GM19035 (cell line): ENCODE measurements around the gene SCAMP2.
A peak's percentile ranks its signal among the peaks of the same experiment; 100 is the strongest.
"Not testable (repeated sequence)": the region's sequence is repeated elsewhere in the genome, so short reads cannot be mapped to it uniquely, and the experiment has no call there.

Experiments used
- ATAC-seq: cut with Tn5 transposase; IDR thresholded peaks from one replicate; pipeline ENCODE4 v1.9.1; 2021; ENCODE audit not compliant: unreplicated experiment

The SCAMP2 gene

GRCh38 chr15:74890665-74890960, 17.4 kb upstream of the SCAMP2 start:
- ATAC-seq = no peak

- ATAC-seq = peak; percentile 94
These were observed 16.9 kb upstream of the SCAMP2 start, which contains the start of gene MPI for GRCh38 chr15:74889883-74890664. TSS of gene MPI (plus strand) at chr15:74890042. CDS start at chr15:74890074, 32 bp downstream.

GRCh38 chr15:74889390-74889882, 16.3 kb upstream of the SCAMP2 start:
- no peak for ATAC-seq

- no peak for ATAC-seq
These were observed 15.6 kb upstream of the SCAMP2 start for GRCh38 chr15:74888716-74889115.

- not testable (repeated sequence) for ATAC-seq
These were observed 14.5 kb upstream of the SCAMP2 start for GRCh38 chr15:74887537-74888193.

GRCh38 chr15:74885461-74885860, 12.3 kb upstream of the SCAMP2 start:
- no peak for ATAC-seq

GRCh38 chr15:74884428-74885223, 11.5 kb upstream of the SCAMP2 start:
- ATAC-seq = no peak

- no peak for ATAC-seq
These were observed 9.4 kb upstream of the SCAMP2 start for GRCh38 chr15:74882528-74882927.

GRCh38 chr15:74878273-74878672, 5.1 kb upstream of the SCAMP2 start:
- no peak for ATAC-seq

- no peak for ATAC-seq
These were observed 725 bp upstream of the SCAMP2 start for GRCh38 chr15:74873756-74874424.

GRCh38 chr15:74872702-74873035, 496 bp downstream of the SCAMP2 start:
- no peak for ATAC-seq

GRCh38 chr15:74870436-74871215, 2.5 kb downstream of the SCAMP2 start:
- ATAC-seq = no peak

GRCh38 chr15:74869726-74870407, 3.3 kb downstream of the SCAMP2 start:
- ATAC-seq = peak; percentile 38

- no peak for ATAC-seq
These were observed 3.8 kb downstream of the SCAMP2 start for GRCh38 chr15:74869372-74869725.

- ATAC-seq = no peak
These were observed 5.1 kb downstream of the SCAMP2 start for GRCh38 chr15:74868059-74868458.

- no peak for ATAC-seq
These were observed 5.6 kb downstream of the SCAMP2 start for GRCh38 chr15:74867466-74868038.

- ATAC-seq = no peak
These were observed 7.1 kb downstream of the SCAMP2 start for GRCh38 chr15:74866090-74866489.

GRCh38 chr15:74865316-74865715, 7.8 kb downstream of the SCAMP2 start:
- no peak for ATAC-seq

- no peak for ATAC-seq
These were observed 8.9 kb downstream of the SCAMP2 start for GRCh38 chr15:74864296-74864695.
